Rectal smooth muscle tissue (tissue), 1 donor: ENCODE results near the gene RBM20.
"Not testable (repeated sequence)": the region's sequence is repeated elsewhere in the genome, so short reads cannot be mapped to it uniquely, and the experiment has no call there.

Experiments used
- H3K27ac ChIP-seq: one replicate; pipeline ENCODE4 v1.7.0; 2013; ENCODE audit warnings: low read depth, low read length, inconsistent platforms
- H3K27me3 ChIP-seq: one replicate; pipeline ENCODE4 v1.7.0; 2013; ENCODE audit warnings: low read length; ENCODE audit not compliant: control insufficient read depth, insufficient read depth
- H3K36me3 ChIP-seq: one replicate; pipeline ENCODE4 v1.7.0; 2013; ENCODE audit warnings: low read length; ENCODE audit not compliant: control insufficient read depth, insufficient read depth
- H3K4me1 ChIP-seq: one replicate; pipeline ENCODE4 v1.7.0; 2013; ENCODE audit warnings: low read length; ENCODE audit not compliant: control insufficient read depth, insufficient read depth
- H3K4me3 ChIP-seq: one replicate; pipeline ENCODE4 v1.7.0; 2013; ENCODE audit warnings: low read length
- H3K9ac ChIP-seq: one replicate; pipeline ENCODE4 v1.7.0; 2013; ENCODE audit warnings: low read length

RBM20 gene

DNA sequence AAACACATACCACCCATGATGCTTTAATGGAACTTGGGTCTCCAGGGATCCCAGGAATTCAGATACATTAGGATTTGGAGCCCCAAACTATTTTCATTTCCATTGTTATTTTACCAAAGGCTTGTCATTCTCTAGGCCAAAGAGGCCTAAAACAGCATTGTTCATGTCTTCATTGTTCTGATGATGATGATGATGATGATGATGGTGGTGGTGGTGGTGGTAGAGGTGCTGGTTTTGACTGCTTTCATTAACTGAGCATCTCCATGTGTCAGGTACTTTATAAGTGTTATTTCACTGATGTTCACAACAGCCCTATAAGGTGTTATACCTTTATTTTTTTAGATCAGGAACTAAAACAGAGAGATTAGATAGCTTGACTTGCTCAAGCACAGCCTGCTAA, 12.2 kb upstream of the RBM20 start:
- Histone ChIP-seq H3K27ac (no peak overlapping the region), H3K4me3 (no peak overlapping the region), H3K4me1 (peaks cover 10% of the 10 kb centered on the region), H3K9ac (no peak overlapping the region), H3K27me3 (no peaks in the 10 kb centered on the region), H3K36me3 (no peaks in the 10 kb centered on the region)

- no peak overlapping the region for H3K9ac ChIP-seq
- no peak overlapping the region for H3K27ac ChIP-seq
- no peaks in the 10 kb centered on the region for H3K36me3 ChIP-seq
- no peaks in the 10 kb centered on the region for H3K27me3 ChIP-seq
- no peak overlapping the region for H3K4me3 ChIP-seq
- H3K4me1 ChIP-seq = peaks cover 18% of the 10 kb centered on the region
Measured at GRCh38 chr10:110632591-110633215, 11.4 kb upstream of the RBM20 start.

DNA sequence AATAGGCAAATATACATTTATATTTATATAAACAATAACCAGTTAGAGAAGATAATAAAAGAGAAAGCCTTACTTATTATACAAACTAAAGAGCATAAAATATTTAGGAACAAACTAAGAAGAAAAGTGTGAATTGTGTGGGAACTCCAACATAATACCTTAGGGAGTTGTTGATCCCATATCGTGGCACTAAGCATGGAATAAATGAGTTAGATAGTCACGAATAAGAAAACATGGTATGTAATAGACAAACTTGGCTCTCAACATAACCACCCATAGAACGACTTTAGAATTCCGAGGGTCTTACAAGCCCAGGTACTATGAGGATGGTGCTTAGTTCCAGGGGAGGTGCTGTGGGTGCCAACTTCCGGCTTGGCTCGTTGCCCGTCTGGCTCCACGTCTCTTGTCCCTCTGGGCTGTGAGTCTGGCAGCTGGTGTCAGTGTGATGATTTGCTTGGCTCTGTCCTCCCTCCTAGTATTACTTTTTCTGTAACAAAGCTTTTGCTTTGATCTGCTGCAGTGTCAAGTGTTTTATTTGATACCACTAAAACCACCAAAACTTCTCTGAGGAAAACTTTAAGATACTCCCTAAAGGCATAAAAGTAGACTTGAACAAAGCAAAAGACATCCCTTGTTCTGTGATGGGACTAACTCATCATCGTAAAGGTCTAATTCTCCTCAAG, 9.5 kb upstream of the RBM20 start:
- Histone ChIP-seq H3K36me3 (no peaks in the 10 kb centered on the region), H3K27me3 (no peaks in the 10 kb centered on the region), H3K4me3 (no peak overlapping the region), H3K4me1 (peaks cover 17% of the 10 kb centered on the region), H3K9ac (no peak overlapping the region), H3K27ac (no peak overlapping the region)

DNA sequence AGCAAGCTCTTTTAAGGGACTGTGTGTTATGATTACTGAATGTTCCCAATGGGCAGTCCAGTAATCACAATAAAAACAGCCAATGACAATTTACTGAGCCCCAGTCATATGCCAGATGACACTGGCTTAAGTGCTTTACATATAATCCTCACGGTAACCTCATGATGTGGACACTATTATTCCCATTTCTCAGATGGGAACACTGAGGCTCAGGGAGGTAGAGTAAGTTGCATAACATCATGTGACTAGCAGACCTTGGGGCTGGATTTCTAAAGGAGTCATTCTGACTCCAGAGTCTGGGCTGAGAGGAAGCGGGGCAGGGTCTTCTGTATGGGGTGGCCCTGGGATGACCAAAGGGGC, 7.6 kb upstream of the RBM20 start:
- Histone ChIP-seq H3K36me3 (no peaks in the 10 kb centered on the region), H3K27me3 (no peaks in the 10 kb centered on the region), H3K4me3 (no peak overlapping the region), H3K4me1 (peaks cover 14% of the 10 kb centered on the region), H3K9ac (no peak overlapping the region), H3K27ac (peak overlapping the region; percentile 65)

- H3K27ac ChIP-seq = peak overlapping the region; percentile 65
- H3K36me3 ChIP-seq = no peaks in the 10 kb centered on the region
- H3K9ac ChIP-seq = no peak overlapping the region
- H3K4me1 ChIP-seq = peaks cover 14% of the 10 kb centered on the region
- no peaks in the 10 kb centered on the region for H3K27me3 ChIP-seq
- H3K4me3 ChIP-seq = no peak overlapping the region
Measured at GRCh38 chr10:110636932-110637557, 7.1 kb upstream of the RBM20 start.

DNA sequence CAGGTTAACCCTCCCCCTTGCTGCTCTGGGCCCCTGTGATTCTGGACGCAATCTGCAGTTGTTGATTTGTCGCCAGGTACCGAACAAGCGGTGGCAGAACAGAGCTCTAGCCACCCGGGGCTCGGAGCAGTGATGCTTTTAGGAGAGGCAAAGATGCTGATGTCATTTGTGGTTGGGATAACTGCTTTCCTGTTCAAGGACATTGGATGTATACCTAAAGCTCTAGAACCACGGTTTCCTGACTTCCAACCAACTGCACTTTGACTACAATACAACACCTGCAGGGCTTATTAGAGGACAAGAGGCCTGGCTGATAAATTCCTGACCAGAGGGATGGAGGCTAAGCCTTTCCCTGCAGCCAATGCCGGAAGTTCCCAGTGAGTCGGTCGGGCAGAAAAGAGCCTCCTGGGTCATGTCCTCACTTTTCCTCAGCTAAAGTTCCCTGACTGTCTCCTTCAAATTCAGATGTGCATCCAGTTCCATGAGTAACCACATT, 6.5 kb upstream of the RBM20 start:
- Histone ChIP-seq H3K9ac (no peak overlapping the region), H3K27me3 (no peaks in the 10 kb centered on the region), H3K36me3 (no peaks in the 10 kb centered on the region), H3K4me1 (peaks cover 14% of the 10 kb centered on the region), H3K4me3 (no peak overlapping the region), H3K27ac (peak overlapping the region; percentile 65)

GRCh38 chr10:110638319-110638718, 5.8 kb upstream of the RBM20 start:
- no peak overlapping the region for H3K27ac ChIP-seq
- H3K4me3 ChIP-seq = no peak overlapping the region
- peaks cover 6% of the 10 kb centered on the region for H3K27me3 ChIP-seq
- no peaks in the 10 kb centered on the region for H3K36me3 ChIP-seq
- H3K4me1 ChIP-seq = peaks cover 14% of the 10 kb centered on the region
- H3K9ac ChIP-seq = no peak overlapping the region

DNA sequence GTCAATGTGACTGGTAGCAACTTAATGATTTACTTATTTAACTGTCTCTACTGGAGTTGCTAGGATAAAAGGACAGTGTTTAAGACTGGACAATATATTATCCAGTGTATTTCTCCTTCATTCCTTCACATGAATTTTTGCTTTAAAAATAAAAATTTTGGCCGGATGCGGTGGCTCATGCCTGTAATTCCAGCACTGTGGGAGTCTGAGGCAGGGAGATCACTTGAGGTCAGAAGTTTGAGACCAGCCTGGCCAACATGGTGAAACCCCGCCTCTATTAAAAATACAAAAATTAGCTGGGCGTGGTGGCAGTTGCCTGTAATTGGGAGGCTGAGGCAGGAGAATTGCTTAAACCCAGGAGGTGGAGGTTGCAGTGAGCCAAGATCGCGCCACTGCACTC, 5.1 kb upstream of the RBM20 start:
- not testable (repeated sequence) for H3K36me3 ChIP-seq, H3K27ac ChIP-seq, H3K4me3 ChIP-seq, H3K27me3 ChIP-seq, H3K9ac ChIP-seq
- peaks cover 14% of the 10 kb centered on the region for H3K4me1 ChIP-seq

- peaks cover 14% of the 10 kb centered on the region for H3K4me1 ChIP-seq
- H3K36me3 ChIP-seq, H3K27me3 ChIP-seq, H3K4me3 ChIP-seq, H3K27ac ChIP-seq, H3K9ac ChIP-seq: not testable (repeated sequence)
Measured at GRCh38 chr10:110639858-110640257, 4.3 kb upstream of the RBM20 start.

- H3K9ac ChIP-seq = no peak overlapping the region
- no peak overlapping the region for H3K4me3 ChIP-seq
- peak overlapping the region; percentile 64 for H3K27ac ChIP-seq
- H3K27me3 ChIP-seq = peaks cover 10% of the 10 kb centered on the region
- no peaks in the 10 kb centered on the region for H3K36me3 ChIP-seq
- peaks cover 14% of the 10 kb centered on the region for H3K4me1 ChIP-seq
Measured at GRCh38 chr10:110641256-110641655, 2.9 kb upstream of the RBM20 start.

DNA sequence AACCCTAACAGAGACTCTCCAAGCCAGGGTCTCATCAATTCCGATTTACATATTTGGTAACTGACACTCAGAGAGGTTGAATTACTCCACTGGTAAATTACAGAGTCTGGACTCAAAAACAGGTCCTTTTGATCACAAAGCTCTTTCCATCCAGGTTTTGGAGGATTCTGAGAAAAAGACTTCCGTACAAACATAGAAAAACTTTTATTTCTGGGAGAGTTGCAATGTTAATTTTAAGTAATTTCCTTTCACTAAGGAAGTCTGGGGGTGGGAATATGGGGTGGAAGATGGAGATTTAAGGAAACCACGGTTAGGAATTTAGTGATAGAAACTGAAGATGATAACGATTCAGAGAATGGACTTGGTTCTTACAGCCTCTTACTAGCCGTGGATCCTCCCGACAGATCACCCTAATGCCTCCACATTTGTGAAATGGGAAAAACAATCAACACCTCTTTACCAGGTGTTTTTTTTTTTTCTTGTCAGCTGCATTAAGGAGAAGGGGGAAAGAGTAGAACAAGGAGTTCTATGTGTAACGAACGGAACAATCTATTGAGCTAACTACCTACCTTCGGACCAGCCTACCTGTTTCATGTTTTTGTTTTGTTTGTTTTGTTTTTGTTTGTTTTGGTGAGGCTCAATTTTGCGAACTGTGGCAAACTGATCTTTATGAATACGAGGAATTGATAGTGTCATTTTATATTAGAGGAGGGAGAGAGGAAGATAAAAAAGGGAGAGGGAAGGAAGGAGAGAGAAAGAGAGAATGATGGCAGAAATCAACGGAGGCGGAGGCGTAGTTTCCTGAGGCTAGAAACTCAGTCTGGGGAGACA, 1.7 kb upstream of the RBM20 start:
- Histone ChIP-seq H3K4me1 (peaks cover 7% of the 10 kb centered on the region), H3K9ac (no peak overlapping the region), H3K27me3 (peaks cover 10% of the 10 kb centered on the region), H3K4me3 (no peak overlapping the region), H3K36me3 (no peaks in the 10 kb centered on the region), H3K27ac (no peak overlapping the region)

GRCh38 chr10:110643035-110643652, 992 bp upstream of the RBM20 start:
- Histone ChIP-seq H3K4me3 (peak overlapping the region; percentile 65), H3K27me3 (peaks cover 10% of the 10 kb centered on the region), H3K36me3 (no peaks in the 10 kb centered on the region), H3K9ac (no peak overlapping the region), H3K27ac (peak overlapping the region; percentile 78), H3K4me1 (peaks cover 2% of the 10 kb centered on the region)
